Activated T-cell treated with anti-CD3 and anti-CD28 coated beads for 48 hours (primary cell): ENCODE measurements around the gene C2CD4A.
"Not testable (repeated sequence)": the region's sequence is repeated elsewhere in the genome, so short reads cannot be mapped to it uniquely, and the experiment has no call there.

ENCODE experiments used
- DNase-seq: peaks from one replicate; pipeline ENCODE4 v3.0.0-alpha.2; 2020; ENCODE audit warnings: low read depth

The C2CD4A gene

DNA sequence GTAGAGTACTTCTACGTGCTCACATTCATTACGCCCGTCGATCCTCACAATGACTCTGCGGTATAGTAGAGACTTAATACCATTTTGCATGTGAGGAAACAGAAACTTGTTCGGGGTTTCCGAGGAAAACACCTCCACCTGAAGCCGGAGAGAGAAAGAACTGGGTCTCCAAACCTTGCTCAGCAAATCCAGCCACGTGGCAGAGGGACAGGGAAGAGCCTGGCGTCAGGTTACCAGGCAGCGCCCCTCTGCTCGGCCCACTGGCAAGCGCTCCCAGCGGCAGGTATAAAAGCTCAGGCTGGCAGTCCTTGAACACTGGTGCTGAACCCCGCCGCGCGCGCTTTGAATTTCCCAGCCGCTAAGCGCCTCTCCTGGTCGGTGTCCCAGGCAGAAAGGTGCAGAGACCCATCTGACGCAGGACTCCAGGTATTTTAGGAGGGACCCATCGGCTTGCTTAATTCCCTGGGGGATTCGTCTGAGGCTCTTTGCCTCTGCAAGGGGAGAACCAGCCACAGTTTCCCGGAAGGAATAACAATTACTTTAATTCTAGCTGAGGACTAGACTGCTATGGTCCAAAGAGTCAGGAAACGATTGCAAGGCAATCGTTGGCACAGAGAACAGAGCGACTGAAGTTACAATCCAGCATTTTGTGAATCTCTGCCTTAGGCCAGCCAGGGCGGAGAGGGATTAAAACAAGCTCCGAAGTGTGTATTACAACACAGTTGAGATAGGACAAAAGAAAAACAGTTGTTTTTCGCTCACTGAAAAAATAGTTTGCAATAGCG is at the start of gene C2CD4A:
TSS of gene C2CD4A (plus strand) at position 315 of the 785 bp plus-strand sequence. CDS start 637 bp downstream, outside the sequence.
- peak; percentile 50 for DNase-seq

DNA sequence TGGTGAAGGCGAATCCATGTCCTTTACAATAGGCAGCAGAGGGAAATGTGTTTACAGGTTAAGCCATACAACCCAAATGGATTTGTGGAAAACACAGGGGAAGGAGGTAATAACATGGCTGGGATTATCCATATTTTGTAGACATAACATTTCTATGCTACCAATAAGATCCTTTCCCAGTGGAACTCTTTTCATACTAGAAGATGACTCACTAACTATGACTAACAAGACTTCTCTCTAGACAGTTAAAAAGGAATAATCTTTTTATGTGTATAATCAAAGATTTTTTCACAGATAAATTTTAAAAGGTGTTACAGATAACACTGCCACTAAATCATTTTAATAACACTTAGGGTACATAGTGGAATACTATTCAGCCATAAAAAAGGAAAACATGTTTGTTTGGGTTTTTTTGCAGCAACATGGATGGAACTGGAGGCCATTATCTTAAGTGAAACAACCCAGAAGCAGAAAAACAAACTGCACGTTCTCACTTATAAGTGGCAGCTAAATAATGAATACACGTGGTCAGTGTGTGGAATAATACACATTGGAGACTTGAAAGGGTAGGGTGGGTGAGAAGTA is 46.1 kb upstream of the C2CD4A start:
- no peak for DNase-seq

DNA sequence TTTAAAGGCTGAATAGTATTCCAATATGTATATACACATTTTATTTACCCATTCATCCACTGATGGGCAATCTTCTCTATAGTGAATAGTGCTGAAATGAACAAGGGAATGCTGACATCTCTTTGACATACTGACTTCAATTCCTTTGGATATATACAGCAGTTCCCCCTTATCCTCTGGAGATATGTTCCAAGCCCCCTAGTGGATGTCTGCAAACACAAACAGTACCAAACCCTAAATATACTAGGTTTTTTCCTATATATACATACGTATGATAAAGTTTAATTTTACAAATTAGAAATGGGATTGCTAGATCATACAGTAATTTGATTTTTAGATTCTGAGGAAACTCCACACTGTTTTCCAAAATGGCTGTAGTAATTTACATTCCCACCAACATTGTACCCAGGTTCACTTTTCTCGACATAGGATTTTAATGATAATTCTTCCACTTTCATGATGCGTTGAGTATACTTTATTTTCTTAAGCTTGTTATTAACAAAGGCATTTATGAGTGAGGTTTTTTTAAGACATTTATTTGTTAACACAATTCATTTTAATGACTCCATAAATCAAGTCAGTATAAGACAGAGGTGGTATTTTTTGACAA is 44.7 kb upstream of the C2CD4A start:
- DNase-seq: no peak

DNA sequence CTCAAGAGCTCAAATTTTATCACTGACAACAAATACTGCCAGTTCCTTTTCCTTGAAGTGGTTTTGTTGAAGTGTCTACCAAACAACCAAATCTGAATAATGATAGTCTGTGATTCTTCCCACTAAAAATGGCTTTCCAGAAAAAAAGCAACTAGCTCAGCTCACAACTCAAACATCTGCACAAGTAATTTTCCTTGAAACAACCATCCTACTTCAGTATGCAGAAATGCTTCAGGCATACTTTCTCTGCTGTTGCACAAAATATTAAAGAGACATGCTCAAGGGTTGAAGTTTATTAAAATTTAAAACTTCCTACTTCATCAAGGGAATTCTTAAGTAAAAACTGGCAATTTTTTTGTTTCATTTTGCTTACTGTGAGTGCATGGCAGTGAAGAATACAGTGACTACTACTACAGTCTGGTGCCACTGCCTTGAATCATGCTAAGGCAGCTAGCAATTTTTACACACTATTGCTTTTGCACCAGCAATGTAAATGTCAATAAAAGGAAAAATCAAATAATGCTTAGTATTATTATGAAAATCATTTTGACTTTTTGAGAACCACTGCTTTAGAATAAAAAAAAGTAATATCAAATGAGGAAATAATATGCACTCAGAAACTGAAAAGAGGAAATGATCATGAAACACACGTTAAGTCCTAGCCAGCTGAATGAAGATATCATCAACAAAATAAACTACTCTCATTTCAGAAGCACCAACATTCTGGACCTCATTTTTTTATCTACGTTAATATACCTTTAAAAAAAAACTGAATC is 40.1 kb upstream of the C2CD4A start:
- DNase-seq: no peak

- DNase-seq: no peak
Measured at GRCh38 chr15:62027263-62027565, 39.6 kb upstream of the C2CD4A start.

DNA sequence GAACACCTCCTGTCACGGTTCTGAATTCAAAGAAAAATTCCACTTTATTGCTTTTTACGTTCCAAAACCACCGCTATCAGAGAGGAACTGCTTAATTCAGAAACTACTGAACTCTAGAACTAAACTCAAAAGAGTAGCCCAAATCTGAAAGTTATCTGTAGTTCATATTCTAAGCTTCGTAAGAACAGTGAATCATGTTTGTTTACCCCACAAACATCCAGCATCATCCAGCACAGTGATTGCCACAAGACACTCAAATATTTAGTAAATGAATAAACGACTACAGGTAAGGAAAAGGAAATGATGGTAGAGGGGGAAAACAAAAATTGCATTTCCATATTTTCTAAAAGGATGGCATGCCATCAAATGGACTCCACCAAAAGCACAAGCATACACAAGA is 38.9 kb upstream of the C2CD4A start:
- DNase-seq: no peak

DNA sequence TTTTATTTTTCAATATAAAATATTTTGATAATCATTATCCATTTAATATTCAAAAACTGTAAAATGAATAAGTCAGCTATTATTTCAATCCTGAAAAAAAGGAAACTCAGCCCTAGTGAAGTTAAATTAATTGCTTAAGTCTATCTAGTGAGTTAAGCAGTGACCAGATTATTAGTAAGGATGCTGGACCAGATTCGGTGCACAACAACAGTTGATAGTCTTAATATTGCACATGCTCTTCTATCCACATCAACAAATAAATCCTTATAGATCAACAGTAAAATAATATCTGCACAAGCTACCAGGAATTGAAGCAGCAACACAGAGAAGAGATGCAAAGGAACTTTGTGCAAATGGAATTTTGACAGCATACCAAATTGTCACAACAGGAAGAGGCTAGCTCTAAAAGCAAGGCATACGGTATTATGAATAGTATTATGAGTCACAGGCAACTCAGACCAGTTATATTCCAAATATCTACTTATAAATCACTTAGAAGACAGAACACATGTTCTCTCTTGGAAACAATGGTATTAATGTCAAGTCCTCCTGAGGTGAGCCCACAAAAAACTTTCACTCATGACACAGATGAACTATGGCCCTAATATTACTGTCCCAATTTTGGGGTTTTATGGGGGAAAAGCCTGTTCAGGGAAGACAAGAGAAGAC is 31.4 kb upstream of the C2CD4A start:
- no peak for DNase-seq

DNA sequence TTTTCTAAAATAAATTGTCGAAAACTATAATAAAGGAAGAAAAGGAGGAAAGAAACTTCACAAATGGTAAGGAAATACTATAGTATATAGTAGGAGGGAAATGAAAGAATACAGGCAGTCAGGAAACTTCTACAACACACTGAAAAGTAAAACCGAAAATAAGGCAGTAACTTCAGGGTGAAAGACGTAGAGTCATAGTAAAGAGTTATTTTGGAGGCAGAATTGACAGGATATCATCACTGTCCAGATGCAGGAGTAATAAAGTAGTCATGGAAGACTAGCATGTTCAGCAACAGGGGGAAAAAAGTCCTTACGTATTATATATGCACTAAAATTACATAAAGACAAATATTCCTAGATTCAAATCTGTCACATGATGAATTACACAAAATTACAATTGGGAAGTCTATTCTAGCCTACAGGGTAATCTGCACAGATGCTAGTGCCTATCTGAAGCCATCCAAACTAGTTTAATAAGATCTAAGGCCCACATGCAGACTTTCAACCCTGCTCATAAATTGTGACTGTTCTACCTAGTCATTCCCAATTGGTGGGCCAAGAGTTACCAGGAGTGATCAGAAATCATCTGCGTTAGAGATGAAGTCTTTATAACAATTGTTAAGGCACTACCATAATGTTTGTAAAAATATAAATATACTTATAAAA is 20.6 kb upstream of the C2CD4A start:
- DNase-seq: no peak

- DNase-seq: no peak
Measured at GRCh38 chr15:62047282-62047827, 19.4 kb upstream of the C2CD4A start.

- not testable (repeated sequence) for DNase-seq
Measured at GRCh38 chr15:62048254-62048653, 18.5 kb upstream of the C2CD4A start.

DNA sequence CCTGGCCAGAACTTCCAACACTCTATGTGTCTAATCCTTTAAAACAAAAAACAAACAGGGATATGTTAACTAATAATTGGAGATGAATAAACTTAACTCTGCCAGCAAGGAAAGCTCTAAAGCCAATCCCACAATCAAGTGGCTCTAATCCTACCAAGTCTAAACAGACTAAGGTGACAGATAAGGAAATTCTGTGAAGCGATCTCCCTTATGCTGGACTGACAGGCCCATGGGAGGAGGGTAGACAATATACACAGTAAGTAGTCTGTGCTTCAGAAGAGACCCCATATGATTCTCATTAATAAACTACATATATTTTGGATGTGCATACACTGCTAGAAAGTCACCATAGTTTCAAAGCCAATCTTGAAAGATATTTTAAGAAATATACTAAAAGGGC is 16.7 kb upstream of the C2CD4A start:
- no peak for DNase-seq

DNA sequence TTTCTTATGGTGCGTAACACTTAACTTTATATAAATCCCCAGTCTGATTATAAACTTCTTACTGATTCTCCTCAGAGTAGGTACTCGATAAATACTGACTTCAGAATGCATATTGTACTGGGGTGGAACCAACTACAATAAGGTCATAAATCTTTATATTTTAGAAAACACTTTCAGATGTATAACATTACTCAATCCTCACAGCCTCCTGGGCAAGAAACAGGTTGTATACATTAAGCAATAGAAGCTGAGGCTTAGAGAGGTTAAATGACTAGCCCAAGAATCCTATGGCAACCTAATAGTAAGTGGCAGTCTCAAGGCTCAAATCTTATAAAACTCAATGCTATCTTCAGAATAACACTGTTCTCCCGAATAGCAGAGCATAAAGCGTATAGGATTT is 15.6 kb upstream of the C2CD4A start:
- no peak for DNase-seq

DNA sequence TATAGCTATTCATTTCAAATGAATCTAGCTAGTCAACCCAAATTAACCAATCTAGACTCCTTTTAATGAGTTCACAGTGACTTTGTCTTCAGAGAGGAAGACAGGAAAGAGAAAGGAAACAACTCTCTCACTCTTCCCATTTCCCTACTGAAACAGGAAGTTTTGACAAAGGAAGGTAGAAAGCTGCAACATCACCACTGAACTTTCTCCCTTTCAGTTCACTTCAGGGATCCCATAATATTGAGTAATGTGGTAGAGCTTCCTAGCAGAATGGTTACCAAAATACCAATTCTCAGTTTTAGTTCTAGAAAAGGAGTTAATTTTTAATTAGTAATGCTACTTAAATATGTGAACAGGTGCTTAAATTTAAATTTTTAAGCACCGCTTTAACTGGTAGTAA is 14.1 kb upstream of the C2CD4A start:
- no peak for DNase-seq

DNA sequence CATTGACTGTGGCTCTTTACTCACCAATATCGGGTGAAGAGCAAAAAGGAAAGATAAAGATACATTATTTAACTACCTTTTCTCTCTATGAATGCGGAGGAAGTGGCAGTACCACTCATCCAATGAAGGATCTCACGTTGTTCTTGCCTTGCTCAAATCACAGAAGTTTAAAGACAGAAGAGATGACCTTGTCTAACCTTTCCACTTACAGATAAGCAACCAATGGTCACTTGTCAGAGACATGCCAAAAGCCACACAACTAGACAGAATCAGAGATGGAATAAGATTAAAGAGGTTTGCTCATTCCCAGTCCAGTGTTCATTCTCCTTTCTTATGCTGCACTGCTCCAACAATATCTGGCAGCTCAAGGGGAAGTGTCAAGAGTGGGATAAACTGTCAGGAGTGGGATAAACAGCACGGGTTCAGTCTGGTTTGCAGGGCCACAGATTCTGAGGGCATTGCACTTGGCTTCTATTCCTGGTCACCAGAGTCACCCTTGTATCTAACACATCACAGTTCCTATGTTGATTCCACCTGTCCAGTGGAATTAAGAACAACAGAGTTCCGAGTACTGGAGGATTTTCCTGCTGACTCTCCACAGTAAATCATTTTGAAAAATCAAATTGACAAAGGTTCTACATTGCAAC is 13.2 kb upstream of the C2CD4A start:
- no peak for DNase-seq

- no peak for DNase-seq
Measured at GRCh38 chr15:62054979-62055378, 11.8 kb upstream of the C2CD4A start.

DNA sequence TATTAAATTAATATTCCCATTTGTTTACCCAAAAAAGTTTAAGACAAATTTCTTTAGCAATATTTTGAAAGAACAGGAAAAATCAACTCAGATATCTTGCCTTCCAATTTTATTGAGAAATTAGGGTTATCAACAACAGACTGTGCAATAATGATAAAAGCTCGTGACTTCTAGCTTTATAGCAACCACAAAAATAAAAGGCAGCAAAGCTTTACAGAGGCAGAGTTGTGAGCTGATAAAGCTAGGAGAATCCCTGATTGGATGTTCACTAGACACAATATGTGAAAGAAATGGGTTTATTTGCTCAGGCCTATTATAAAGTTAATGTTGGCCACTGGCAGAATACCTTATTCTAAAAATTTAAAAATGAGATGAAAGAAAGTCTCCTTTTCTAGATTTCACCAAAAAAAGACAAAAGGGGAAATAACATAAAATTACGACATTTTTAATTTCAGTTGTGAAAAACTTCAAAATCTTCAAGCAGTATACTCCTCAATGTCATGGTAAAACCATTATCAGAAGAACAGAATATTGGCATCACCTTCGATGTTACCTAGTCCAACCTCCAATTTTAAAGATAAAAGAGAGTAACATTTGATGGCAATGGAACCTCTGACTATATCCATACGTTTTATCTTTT is 9.3 kb upstream of the C2CD4A start:
- no peak for DNase-seq

- DNase-seq: no peak
Measured at GRCh38 chr15:62058327-62059028, 8.3 kb upstream of the C2CD4A start.

- no peak for DNase-seq
Measured at GRCh38 chr15:62059108-62059815, 7.5 kb upstream of the C2CD4A start.

- DNase-seq: peak; percentile 50
Measured at GRCh38 chr15:62059816-62060112, 7.0 kb upstream of the C2CD4A start.
